Astrocyte (in vitro differentiated cells and primary cell): ENCODE measurements around the gene SRMS. TPM values are rescaled to one million over a fixed set of nuclear protein-coding genes. Genes with fewer than 3 reads are reported as not detected.

Experiments used
- DNase-seq: peaks from one replicate; pipeline ENCODE4 v3.0.0-alpha.2; 2010; ENCODE audit warnings: low read depth
- FAIRE-seq: peaks from 2 replicates; lab custom pipeline; 2011; peaks lifted over from hg19 to GRCh38; lab: Jason Lieb, UNC
- H2AFZ ChIP-seq: 2 replicates; pipeline ENCODE4 v1.6.0; 2012; ENCODE audit warnings: low read depth, low read length, inconsistent platforms
- H3K27ac ChIP-seq: 2 replicates; pipeline ENCODE4 v1.5.1; 2011; ENCODE audit warnings: low read depth, low read length, inconsistent platforms
- H3K27me3 ChIP-seq: 2 replicates; pipeline ENCODE4 v1.6.0; 2011; ENCODE audit warnings: low read length, inconsistent platforms; ENCODE audit not compliant: insufficient read depth
- H3K36me3 ChIP-seq: 2 replicates; pipeline ENCODE4 v1.5.1; 2011; ENCODE audit warnings: low read length, inconsistent platforms; ENCODE audit not compliant: insufficient read depth
- H3K4me1 ChIP-seq: 2 replicates; pipeline ENCODE4 v1.5.1; 2011; ENCODE audit warnings: low read length, inconsistent platforms; ENCODE audit not compliant: insufficient read depth
- H3K4me2 ChIP-seq: 2 replicates; pipeline ENCODE4 v1.6.0; 2012; ENCODE audit warnings: low read length, inconsistent platforms
- H3K4me3 ChIP-seq: 2 replicates; pipeline ENCODE4 v1.5.1; 2011; ENCODE audit warnings: low read depth, mild to moderate bottlenecking, low read length, inconsistent platforms; ENCODE audit not compliant: insufficient read depth
- H3K79me2 ChIP-seq: 2 replicates; pipeline ENCODE4 v1.6.0; 2012; ENCODE audit warnings: mild to moderate bottlenecking, low read length, inconsistent platforms; ENCODE audit not compliant: insufficient read depth
- H3K9ac ChIP-seq: 2 replicates; pipeline ENCODE4 v1.6.0; 2012; ENCODE audit warnings: mild to moderate bottlenecking, low read length, inconsistent platforms
- H3K9me3 ChIP-seq: 2 replicates; pipeline ENCODE4 v1.5.1; 2012; ENCODE audit warnings: low read depth, mild to moderate bottlenecking, low read length, inconsistent platforms; ENCODE audit not compliant: insufficient read depth
- H4K20me1 ChIP-seq: 2 replicates; pipeline ENCODE4 v1.6.0; 2012; ENCODE audit warnings: low read length, inconsistent platforms; ENCODE audit not compliant: insufficient read depth
- H3K27ac Mint-ChIP-seq: one replicate; pipeline ENCODE4 v1.8.0; 2021; ENCODE audit warnings: mild to moderate bottlenecking, mixed read lengths; ENCODE audit not compliant: unreplicated experiment
- H3K27me3 Mint-ChIP-seq: one replicate; pipeline ENCODE4 v1.8.0; 2021; ENCODE audit warnings: low read depth, mixed read lengths; ENCODE audit not compliant: unreplicated experiment
- H3K36me3 Mint-ChIP-seq: one replicate; pipeline ENCODE4 v1.8.0; 2021; ENCODE audit warnings: low read depth, mixed read lengths; ENCODE audit not compliant: unreplicated experiment
- H3K4me1 Mint-ChIP-seq: one replicate; pipeline ENCODE4 v1.8.0; 2021; ENCODE audit warnings: low read depth, mixed read lengths; ENCODE audit not compliant: unreplicated experiment
- H3K4me3 Mint-ChIP-seq: one replicate; pipeline ENCODE4 v1.8.0; 2021; ENCODE audit warnings: mild to moderate bottlenecking, moderate library complexity, mixed read lengths; ENCODE audit not compliant: unreplicated experiment
- H3K9me3 Mint-ChIP-seq: one replicate; pipeline ENCODE4 v1.8.0; 2021; ENCODE audit warnings: mild to moderate bottlenecking, mixed read lengths; ENCODE audit not compliant: unreplicated experiment
- CTCF ChIP-seq: IDR thresholded peaks from 2 replicates; pipeline ENCODE4 v1.5.1; 2011; ENCODE audit warnings: low read depth, mild to moderate bottlenecking, inconsistent platforms, low read length, moderate library complexity; ENCODE audit not compliant: insufficient read depth
- EZH2 ChIP-seq: IDR thresholded peaks from 2 replicates; pipeline ENCODE4 v1.6.1; 2012; ENCODE audit warnings: mild to moderate bottlenecking, low read length, inconsistent platforms; ENCODE audit not compliant: insufficient read depth
- total RNA-seq: library from RNA; stranded (reverse); gene quantifications from 2 replicates; pipeline ENCODE4 v1.2.1, GENCODE V29; 2021

The SRMS gene
- total RNA-seq, 1 donor from 2014 or later: 0.14 TPM

GRCh38 chr20:63540417-63541186, 6.9 kb downstream of the SRMS start:
- no peaks in the 10 kb centered on the region for H3K27me3 ChIP-seq
- no peak overlapping the region for H3K4me3 ChIP-seq
- DNase-seq (no peak), FAIRE-seq (no peak)
- H4K20me1 ChIP-seq: no peaks in the 10 kb centered on the region
- peaks cover 2% of the 10 kb centered on the region for H3K36me3 Mint-ChIP-seq
- no peak overlapping the region for H3K9ac ChIP-seq
- no peak overlapping the region for H3K27ac Mint-ChIP-seq
- H3K4me1 ChIP-seq: peaks cover 8% of the 10 kb centered on the region
- TF ChIP-seq CTCF (no peak), EZH2 (no peak)
- H3K9me3 Mint-ChIP-seq: no peaks in the 10 kb centered on the region
- no peak overlapping the region for H3K27ac ChIP-seq
- no peaks in the 10 kb centered on the region for H3K9me3 ChIP-seq
- H3K79me2 ChIP-seq: no peaks in the 10 kb centered on the region
- H3K36me3 ChIP-seq: no peaks in the 10 kb centered on the region
- H3K4me2 ChIP-seq: peak overlapping the region; percentile 5
- peaks cover 4% of the 10 kb centered on the region for H3K27me3 Mint-ChIP-seq
- H2AFZ ChIP-seq: no peak overlapping the region
- H3K4me3 Mint-ChIP-seq: no peak overlapping the region
- peaks cover 3% of the 10 kb centered on the region for H3K4me1 Mint-ChIP-seq

GRCh38 chr20:63539441-63540370, 7.8 kb downstream of the SRMS start:
- Histone ChIP-seq H3K27me3 (no peaks in the 10 kb centered on the region), H4K20me1 (no peaks in the 10 kb centered on the region), H3K9ac (no peak overlapping the region), H3K9me3 (no peaks in the 10 kb centered on the region), H3K27ac (no peak overlapping the region), H3K4me3 (no peak overlapping the region), H3K36me3 (no peaks in the 10 kb centered on the region), H3K79me2 (no peaks in the 10 kb centered on the region), H2AFZ (no peak overlapping the region), H3K4me1 (peaks cover 8% of the 10 kb centered on the region), H3K4me2 (no peak overlapping the region)
- Mint-ChIP-seq H3K27me3 (peaks cover 4% of the 10 kb centered on the region), H3K4me3 (no peak overlapping the region), H3K36me3 (peaks cover 2% of the 10 kb centered on the region), H3K27ac (no peak overlapping the region), H3K4me1 (peaks cover 2% of the 10 kb centered on the region), H3K9me3 (no peaks in the 10 kb centered on the region)
- FAIRE-seq: no peak
- DNase-seq: no peak
- TF ChIP-seq EZH2 (no peak), CTCF (no peak)
